Liver (tissue), 9 donors: ENCODE data around the gene RBFOX1. TPM values are rescaled to one million over a fixed set of nuclear protein-coding genes. Genes with fewer than 3 reads are reported as not detected.

Experiments used
- DNase-seq: peaks from one replicate; pipeline ENCODE4 v3.0.0-alpha.2; 2017; ENCODE audit warnings: low spot score
- H3K27ac ChIP-seq, 2 donors: one replicate each; pipeline ENCODE4 v1.7.0; 2013; ENCODE audit warnings: inconsistent platforms in 2 of 2, low read length in 2 of 2, control low read depth in 1 of 2, low read depth in 1 of 2, mild to moderate bottlenecking in 1 of 2
- H3K27me3 ChIP-seq, 4 donors: one replicate each; pipeline versions ENCODE4 v1.6.1 to v1.7.0; 2013; ENCODE audit warnings: low read length in 3 of 4, inconsistent platforms in 1 of 4, mild to moderate bottlenecking in 1 of 4, moderate library complexity in 1 of 4; ENCODE audit not compliant: control insufficient read depth in 4 of 4, insufficient read depth in 4 of 4
- H3K36me3 ChIP-seq, 4 donors: one replicate each; pipeline versions ENCODE4 v1.6.1 to v1.7.0; 2013; ENCODE audit warnings: low read length in 3 of 4, mild to moderate bottlenecking in 3 of 4, low read depth in 1 of 4, moderate library complexity in 1 of 4; ENCODE audit not compliant: control insufficient read depth in 4 of 4, insufficient read depth in 3 of 4
- H3K4me1 ChIP-seq, 4 donors: one replicate each; pipeline versions ENCODE4 v1.6.1 to v1.7.0; 2013; ENCODE audit warnings: low read length in 3 of 4, mild to moderate bottlenecking in 3 of 4, moderate library complexity in 1 of 4; ENCODE audit not compliant: control insufficient read depth in 4 of 4, insufficient read depth in 4 of 4
- H3K4me3 ChIP-seq, 3 donors: one replicate each; pipeline versions ENCODE4 v1.6.1 to v1.7.0; 2013; ENCODE audit warnings: low read length in 3 of 3, control low read depth in 1 of 3, low read depth in 1 of 3, mild to moderate bottlenecking in 1 of 3
- H3K9ac ChIP-seq, 2 donors: one replicate each; pipeline ENCODE4 v1.7.0; 2013; ENCODE audit warnings: low read length in 2 of 2, mild to moderate bottlenecking in 2 of 2, moderate library complexity in 2 of 2, control low read depth in 1 of 2, low read depth in 1 of 2
- H3K9me3 ChIP-seq, 4 donors: one replicate each; pipeline versions ENCODE4 v1.6.1 to v1.7.0; 2013; ENCODE audit warnings: low read length in 3 of 4; ENCODE audit not compliant: control insufficient read depth in 4 of 4
- ATF3 ChIP-seq: IDR thresholded peaks from 2 replicates; pipeline ENCODE4 v1.6.1; 2016; ENCODE audit warnings: antibody characterized with exemption
- CTCF ChIP-seq: fragments of 150-350 bp; IDR thresholded peaks from 2 replicates; pipeline ENCODE4 v1.5.1; 2017; ENCODE audit warnings: improper control_type of control experiment, low read depth, low read length; ENCODE audit not compliant: missing input control
- EGR1 ChIP-seq, 2 donors: IDR thresholded peaks; 2 replicates each; pipeline ENCODE4 v1.6.1; 2016 to 2018; ENCODE audit warnings: antibody characterized with exemption in 2 of 2, low read depth in 2 of 2
- FOXA1 ChIP-seq: IDR thresholded peaks from 2 replicates; pipeline ENCODE4 v1.6.1; 2016; ENCODE audit warnings: antibody characterized with exemption
- FOXA2 ChIP-seq: IDR thresholded peaks from 2 replicates; pipeline ENCODE4 v1.6.1; 2016; ENCODE audit warnings: antibody characterized with exemption
- GABPA ChIP-seq, 2 donors: IDR thresholded peaks in 1 of 2; conservative IDR thresholded peaks in 1 of 2; 2 replicates each; pipeline ENCODE4 v1.6.1; 2016; ENCODE audit warnings: antibody characterized with exemption in 2 of 2, mild to moderate bottlenecking in 1 of 2, moderate library complexity in 1 of 2
- HNF4A ChIP-seq, 2 donors: conservative IDR thresholded peaks; 2 replicates each; pipeline ENCODE4 v1.6.1; 2016; ENCODE audit warnings: antibody characterized with exemption in 2 of 2, mild to moderate bottlenecking in 2 of 2
- HNF4G ChIP-seq: IDR thresholded peaks from 2 replicates; pipeline ENCODE4 v1.6.1; 2016; ENCODE audit warnings: antibody characterized with exemption
- JUND ChIP-seq, 2 donors: IDR thresholded peaks; 2 replicates each; pipeline ENCODE4 v1.6.1; 2016; ENCODE audit warnings: antibody characterized with exemption in 2 of 2
- SP1 ChIP-seq: IDR thresholded peaks from 2 replicates; pipeline ENCODE4 v1.6.1; 2018; ENCODE audit warnings: antibody characterized with exemption, mild to moderate bottlenecking
- TAF1 ChIP-seq: conservative IDR thresholded peaks from 2 replicates; pipeline ENCODE4 v1.6.1; 2016; ENCODE audit warnings: antibody characterized with exemption, mild to moderate bottlenecking
- YY1 ChIP-seq: IDR thresholded peaks from 2 replicates; pipeline ENCODE4 v1.6.1; 2016; ENCODE audit warnings: antibody characterized with exemption, mild to moderate bottlenecking
- WGBS: extraction: QIAGEN DNeasy Blood & Tissue Kit; methylation state at CpG from one replicate; pipeline ENCODE4 v1.1.7; 2013; 5-methylcytosine and 5-hydroxymethylcytosine counted together
- polyA plus RNA-seq, 2 donors: library from polyadenylated mRNA; stranded (reverse) in 1 of 2; unstranded in 1 of 2; fragments of 200-250 nt in 1 of 2; fragments of >200 nt in 1 of 2; fragmentation: Nextera tagmentation in 1 of 2; extraction: Ambion mirVana in 1 of 2; gene quantifications; one replicate each; pipeline versions ENCODE4 v1.2.1 to v1.2.3, GENCODE V29; 2013 to 2015
- total RNA-seq, 2 donors: library from RNA; depleted of rRNA; stranded (reverse); fragments of >200 nt; gene quantifications; one replicate each; pipeline ENCODE4 v1.2.3, GENCODE V29; 2014
- TF ChIP-seq, protein P1 (sequence below): IDR thresholded peaks from 2 replicates; pipeline ENCODE4 v1.6.1; 2016; ENCODE audit warnings: antibody characterized with exemption, mild to moderate bottlenecking
- TF ChIP-seq, protein P2 (sequence below): IDR thresholded peaks from 2 replicates; pipeline ENCODE4 v1.6.1; 2016; ENCODE audit warnings: antibody characterized with exemption
- donor health status: healthy.
- donor health status: healthy.
- donor health status: healthy.
- donor health status: healthy.
- donor health status: healthy.

RBFOX1 gene
- total and polyA plus RNA-seq, 4 donors = not detected

- TF ChIP-seq FOXA2 (no peak), JUND (IDR thresholded peaks at IDR 0.05) (no peak), FOXA1 (no peak), EGR1 (IDR thresholded peaks at IDR 0.05; ENCODE audit: low read depth in 2 of 2) (no peak), CTCF (no peak), GABPA (IDR thresholded peaks at IDR 0.05 in 1 of 2, conservative IDR thresholded peaks at IDR 0.05 in 1 of 2) (no peak), YY1 (no peak), HNF4G (no peak)
- no peak for DNase-seq
- Histone ChIP-seq H3K27ac (no peak overlapping the region), H3K4me3 (no peak overlapping the region), H3K9ac (no peak overlapping the region), H3K4me1 (no peaks in the 10 kb centered on the region), H3K36me3 (no peaks in the 10 kb centered on the region), H3K9me3 (no peaks in the 10 kb centered on the region), H3K27me3 (peaks cover 0 to 2% (median under 1%) of the 10 kb centered on the region in 4 donors)
- 69% methylated on average over 7 of the region's 7 CpGs for WGBS
Measured at GRCh38 chr16:7646821-7647500, 314.3 kb downstream of the RBFOX1 start.

DNA sequence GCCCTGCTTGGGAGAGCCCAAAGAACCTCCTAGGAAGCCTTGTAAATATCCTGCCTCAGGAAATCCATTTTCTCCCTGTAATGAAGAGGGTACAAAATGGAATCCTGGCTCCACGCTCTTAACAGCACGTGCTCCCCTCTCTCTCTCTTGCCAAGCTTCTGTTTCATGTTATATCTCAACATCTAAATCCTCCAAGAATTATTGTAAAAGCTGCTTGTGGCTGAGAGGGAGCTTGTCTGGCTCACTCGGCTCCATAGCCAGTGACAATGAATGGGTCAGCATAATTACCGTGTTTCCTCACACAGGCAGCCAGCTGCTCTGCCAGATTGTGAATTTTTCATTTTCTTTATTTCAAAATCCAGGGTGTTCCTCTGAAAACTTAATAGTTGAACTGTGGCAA lies 317.8 kb downstream of the RBFOX1 start:
- TF ChIP-seq JUND (IDR thresholded peaks at IDR 0.05) (no peak), HNF4A (conservative IDR thresholded peaks at IDR 0.05) (no peak), EGR1 (IDR thresholded peaks at IDR 0.05; ENCODE audit: low read depth in 2 of 2) (no peak), FOXA1 (no peak), YY1 (no peak), TAF1 (no peak), FOXA2 (no peak), HNF4G (no peak), ATF3 (no peak), CTCF (no peak), SP1 (no peak)
- TF ChIP-seq, protein P1, sequence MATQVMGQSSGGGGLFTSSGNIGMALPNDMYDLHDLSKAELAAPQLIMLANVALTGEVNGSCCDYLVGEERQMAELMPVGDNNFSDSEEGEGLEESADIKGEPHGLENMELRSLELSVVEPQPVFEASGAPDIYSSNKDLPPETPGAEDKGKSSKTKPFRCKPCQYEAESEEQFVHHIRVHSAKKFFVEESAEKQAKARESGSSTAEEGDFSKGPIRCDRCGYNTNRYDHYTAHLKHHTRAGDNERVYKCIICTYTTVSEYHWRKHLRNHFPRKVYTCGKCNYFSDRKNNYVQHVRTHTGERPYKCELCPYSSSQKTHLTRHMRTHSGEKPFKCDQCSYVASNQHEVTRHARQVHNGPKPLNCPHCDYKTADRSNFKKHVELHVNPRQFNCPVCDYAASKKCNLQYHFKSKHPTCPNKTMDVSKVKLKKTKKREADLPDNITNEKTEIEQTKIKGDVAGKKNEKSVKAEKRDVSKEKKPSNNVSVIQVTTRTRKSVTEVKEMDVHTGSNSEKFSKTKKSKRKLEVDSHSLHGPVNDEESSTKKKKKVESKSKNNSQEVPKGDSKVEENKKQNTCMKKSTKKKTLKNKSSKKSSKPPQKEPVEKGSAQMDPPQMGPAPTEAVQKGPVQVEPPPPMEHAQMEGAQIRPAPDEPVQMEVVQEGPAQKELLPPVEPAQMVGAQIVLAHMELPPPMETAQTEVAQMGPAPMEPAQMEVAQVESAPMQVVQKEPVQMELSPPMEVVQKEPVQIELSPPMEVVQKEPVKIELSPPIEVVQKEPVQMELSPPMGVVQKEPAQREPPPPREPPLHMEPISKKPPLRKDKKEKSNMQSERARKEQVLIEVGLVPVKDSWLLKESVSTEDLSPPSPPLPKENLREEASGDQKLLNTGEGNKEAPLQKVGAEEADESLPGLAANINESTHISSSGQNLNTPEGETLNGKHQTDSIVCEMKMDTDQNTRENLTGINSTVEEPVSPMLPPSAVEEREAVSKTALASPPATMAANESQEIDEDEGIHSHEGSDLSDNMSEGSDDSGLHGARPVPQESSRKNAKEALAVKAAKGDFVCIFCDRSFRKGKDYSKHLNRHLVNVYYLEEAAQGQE = no peak
- TF ChIP-seq, protein P2, sequence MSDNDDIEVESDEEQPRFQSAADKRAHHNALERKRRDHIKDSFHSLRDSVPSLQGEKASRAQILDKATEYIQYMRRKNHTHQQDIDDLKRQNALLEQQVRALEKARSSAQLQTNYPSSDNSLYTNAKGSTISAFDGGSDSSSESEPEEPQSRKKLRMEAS = no peak
- no peak overlapping the region for H3K4me3 ChIP-seq
- H3K9ac ChIP-seq = no peak overlapping the region
- no peaks in the 10 kb centered on the region for H3K9me3 ChIP-seq
- no peaks in the 10 kb centered on the region for H3K36me3 ChIP-seq
- no peak for DNase-seq
- H3K27me3 ChIP-seq = peaks cover 0 to 4% (median 1%) of the 10 kb centered on the region in 4 donors
- no peaks in the 10 kb centered on the region for H3K4me1 ChIP-seq
- no peak overlapping the region for H3K27ac ChIP-seq
- WGBS = 74% methylated on average over 4 of the region's 4 CpGs
